Suppressor macrophage (primary cell): ENCODE measurements around the gene TSSK2.
A peak's percentile ranks its signal among the peaks of the same experiment; 100 is the strongest.

Experiments
- DNase-seq, 4 experiments: peaks; one replicate each; pipeline ENCODE4 v3.0.0-alpha.2; 2020 to 2022

Gene TSSK2

DNA sequence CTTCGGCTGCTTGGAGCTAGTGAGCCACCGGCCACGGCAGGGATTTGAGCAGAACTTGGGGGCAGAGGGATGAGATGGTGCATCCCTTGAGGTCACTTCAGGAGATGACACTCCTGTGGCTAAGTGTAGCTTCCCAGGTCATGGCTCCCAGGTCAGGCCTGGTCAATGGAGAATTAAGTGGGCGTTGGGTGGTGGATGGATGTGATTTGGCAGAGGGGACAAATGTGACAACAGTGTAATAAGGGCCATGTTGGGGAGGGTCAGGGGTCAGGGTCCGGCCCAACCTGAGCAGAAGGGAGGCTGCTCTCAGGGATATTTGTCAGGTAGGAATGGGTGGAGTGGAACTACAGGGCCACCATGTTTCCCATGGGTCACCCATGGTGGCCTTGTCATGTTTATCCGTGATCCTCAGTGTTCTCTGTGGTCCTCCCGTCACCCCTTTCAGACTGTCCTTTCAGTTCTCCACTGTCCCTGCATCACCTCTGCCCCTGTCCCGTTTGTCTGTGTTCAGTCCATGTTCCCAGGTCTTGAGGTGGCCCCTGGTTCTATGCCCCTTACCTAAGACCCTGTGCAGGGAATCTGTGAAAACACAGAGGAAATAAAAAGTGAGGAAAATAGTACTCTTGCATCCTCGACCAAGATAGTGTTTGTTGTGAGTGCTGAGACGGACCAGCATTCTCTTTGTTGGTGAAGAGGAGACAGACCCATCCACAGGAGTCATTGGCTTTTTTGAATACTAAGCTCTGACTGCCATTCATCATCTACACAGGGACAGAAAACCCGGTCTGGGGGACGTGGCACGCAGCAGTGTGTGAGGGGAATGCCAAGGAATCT is 41.3 kb downstream of the TSSK2 start:
- DNase-seq = no peak

DNA sequence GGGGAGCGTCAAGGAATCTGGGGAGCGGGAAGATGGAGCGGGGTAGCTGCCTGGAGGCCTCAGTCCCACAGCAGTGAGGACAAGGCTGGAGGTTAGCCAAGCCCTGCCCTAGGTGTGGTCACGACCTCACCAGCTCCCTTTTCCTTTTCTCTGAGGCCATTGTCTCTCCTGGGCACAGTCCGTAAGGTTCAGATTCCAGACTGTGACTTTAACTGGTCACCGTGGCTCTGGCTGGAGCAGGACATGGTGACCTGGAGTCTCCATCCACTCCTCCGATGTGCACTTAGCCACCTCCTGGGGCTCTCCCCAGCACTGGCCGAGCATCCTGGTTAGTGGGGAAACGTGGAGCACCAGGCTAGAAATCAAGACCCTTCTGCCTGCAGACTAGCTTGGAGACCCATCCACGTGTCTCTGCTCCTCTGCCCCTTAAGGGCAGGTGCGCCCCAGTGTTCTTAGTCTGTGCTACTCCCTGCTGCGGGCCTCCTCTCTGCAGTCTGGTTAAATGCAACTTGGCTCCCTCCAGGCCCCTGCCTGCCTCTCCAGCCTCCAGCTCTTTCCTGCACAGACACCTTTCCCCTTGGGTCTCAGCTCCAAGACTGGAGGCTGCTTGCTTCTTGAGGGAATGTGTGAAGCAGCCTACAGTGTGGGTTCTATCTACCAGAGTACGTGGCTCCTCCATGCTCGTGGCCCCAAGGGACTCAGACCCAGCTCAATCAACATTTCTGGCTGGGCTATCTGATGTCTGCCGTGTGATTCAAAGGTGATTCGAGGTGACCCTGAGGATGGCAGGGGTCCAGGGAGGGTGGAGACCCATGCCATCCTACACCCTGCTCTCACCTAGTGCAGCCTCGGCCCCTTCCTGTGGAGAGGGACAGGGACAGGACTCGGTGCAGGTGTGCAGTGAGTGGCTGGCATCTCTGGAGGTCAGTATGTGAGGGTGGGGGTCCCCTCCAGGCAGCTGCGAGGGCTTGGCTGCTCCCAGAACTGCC is 42.2 kb downstream of the TSSK2 start:
- DNase-seq = no peak

DNA sequence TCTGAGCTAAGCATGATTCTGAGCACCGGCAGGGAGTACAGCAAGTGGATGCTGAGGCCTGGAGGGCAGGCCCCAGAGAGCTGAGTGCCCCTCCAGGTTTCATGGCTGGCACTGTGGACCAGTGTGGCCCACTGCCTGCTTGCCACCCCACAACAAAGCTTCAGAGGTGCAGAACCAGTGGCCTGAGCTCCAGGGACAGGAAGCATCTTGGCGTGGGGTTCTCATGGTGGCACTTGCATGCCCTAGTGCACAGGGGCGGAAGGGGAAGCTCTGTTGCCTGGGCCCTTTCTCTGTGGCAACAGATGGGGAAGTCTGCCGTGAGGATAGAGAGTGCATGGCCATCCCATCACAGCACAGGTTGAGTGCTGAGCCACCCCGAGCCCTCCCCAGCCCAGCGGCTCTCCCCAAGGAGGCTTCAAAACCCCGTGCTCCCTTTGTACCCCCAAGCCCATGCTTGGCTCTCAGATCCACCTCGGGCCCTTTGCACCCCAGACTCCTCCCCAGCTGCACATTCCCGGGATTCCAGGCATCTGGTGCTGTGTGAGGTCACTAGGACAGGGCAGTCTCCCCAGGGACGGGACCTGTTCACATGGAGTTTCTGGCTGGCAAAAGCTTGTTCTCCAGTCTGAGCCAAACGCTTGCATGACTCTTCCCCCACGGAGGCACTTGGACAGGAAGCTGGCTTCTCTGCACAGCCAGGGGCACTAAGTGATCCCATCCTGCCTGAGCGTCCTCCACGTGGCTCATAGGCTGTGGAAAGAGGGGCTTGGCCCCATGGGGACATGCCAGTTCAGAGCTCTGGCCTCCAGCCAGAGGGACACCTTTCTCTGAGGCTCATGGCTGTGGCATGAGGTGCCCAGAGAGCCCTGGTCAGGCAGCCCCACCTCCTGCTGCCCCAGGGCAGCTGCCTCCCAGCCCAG is 43.3 kb downstream of the TSSK2 start:
- peak; percentile 66 to 84 (median 78) for DNase-seq

DNA sequence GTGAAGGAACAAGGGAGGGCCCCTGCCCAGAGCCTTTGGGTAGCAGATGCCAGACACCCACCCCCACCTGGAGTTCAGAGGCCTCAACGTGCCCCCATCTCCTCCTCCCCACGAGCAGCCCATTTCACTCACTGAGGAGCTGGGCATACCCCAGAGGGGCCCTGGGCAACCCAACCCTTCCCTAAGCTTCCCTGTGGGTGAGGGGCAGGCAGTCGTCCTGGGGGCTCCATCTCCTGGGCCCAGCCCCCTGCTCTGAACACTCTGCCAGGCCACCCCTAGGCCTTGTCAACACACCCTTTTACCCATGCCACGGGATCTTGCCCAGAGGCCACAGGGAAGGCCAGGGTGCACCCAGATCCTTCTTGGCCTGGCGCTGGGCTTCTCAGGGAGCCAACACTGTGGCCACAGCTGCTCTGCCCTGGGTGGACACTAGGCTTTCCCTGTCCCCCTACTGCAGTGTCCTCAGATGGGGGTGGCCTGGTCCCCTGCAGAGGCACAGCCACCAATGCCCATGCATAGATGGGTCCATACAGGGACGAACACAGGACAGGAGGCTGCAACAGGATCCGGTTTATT is 44.0 kb downstream of the TSSK2 start:
- DNase-seq = no peak

DNA sequence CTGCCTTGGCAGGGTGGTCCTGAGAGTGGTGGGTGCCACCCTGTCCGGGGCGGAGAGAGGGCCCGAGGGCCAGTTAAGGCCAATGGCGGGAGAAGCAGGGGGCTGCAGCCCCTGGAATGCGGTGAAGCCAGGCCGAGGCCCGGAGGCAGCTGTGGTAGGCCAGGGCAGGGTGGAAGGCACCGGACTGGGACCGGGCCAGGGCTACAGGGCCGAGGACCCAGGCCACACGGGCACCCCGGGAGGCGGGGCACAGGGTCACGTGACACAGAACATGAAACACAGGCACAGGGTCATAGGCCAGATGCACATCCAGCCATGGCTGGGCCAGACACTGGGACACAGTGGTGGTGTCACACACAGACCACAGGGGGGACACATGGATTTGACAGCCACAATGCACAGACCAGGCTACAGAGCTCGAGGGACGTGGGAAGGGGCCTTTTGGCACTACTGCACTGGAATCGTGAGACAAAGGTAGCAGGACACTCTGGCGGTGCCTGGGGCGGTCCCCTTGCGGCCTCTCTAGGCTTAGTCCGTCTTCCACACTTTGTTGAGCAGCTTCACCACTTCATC is 44.6 kb downstream of the TSSK2 start:
- DNase-seq = no peak

DNA sequence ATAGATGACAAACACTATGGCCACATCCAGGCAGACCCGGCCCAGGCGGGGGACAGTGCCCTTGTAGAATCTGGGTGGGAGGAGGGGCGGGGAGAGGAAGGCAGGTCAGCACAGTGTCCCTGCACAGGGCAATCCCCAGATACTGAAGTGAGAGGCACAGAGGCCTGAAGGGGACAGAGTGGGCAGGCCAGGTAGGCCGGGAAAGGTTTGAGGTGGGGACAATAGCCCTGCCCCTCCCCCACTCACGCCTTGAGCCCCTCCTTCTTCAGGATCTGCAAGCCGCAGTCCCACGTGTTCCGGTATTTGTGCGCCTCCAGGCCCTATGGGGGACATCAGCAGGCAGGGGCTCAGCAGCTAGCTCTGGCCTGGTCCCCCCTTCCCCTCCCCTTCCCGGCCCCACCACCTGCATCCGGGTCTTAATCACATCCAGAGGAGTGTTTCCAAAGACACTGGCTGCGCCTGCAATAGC is 45.1 kb downstream of the TSSK2 start:
- DNase-seq = no peak

- DNase-seq = no peak
These were observed 45.6 kb downstream of the TSSK2 start for GRCh38 chr22:19176732-19177131.

DNA sequence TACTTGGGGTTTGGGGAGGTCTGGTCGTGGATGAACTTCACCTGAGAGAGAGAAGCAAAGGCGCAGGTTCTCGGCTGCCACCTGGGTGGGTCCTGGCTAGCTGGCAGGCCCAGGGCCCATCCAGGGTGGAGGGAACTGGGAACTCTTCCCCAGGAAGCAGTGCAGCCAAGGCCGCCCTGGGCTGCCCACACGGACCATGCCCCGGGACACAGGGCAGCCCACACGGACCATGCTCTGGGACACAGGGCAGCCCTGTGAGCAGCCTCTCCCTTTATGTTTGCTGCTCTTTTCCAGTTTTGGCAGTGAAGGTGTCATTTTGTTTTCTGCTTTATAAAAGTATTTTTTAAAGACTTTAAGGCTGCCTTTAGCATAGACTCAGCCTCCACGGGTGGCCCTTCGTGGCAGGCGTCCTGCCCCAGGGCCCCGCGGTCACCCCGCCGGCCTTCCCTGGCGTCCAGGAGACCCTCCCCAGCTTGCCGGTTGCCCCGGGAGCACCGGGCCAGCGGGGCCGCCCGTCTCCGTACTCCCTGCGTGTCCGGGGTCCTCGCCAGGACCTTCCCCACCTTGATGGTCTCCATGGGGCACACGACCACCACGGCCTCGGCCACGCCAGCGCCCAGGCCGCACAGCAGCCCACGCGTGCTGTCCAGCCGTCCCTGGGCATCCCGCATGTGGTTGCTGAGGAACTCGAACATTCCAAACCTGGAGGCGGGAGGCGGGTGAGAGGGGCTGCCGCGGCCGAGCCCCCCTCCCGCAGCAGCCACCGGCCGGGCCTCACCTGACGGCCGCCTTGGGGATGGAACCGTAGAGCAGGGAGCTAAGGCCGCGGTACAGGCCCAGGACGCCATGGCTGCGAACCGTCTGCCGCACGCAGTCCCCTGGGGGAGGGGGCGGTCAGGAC is 46.3 kb downstream of the TSSK2 start:
- no peak for DNase-seq

- DNase-seq = peak in 3 of 4 experiments; percentile 33 to 71 (median 49)
These were observed 47.1 kb downstream of the TSSK2 start for GRCh38 chr22:19178065-19178656.

DNA sequence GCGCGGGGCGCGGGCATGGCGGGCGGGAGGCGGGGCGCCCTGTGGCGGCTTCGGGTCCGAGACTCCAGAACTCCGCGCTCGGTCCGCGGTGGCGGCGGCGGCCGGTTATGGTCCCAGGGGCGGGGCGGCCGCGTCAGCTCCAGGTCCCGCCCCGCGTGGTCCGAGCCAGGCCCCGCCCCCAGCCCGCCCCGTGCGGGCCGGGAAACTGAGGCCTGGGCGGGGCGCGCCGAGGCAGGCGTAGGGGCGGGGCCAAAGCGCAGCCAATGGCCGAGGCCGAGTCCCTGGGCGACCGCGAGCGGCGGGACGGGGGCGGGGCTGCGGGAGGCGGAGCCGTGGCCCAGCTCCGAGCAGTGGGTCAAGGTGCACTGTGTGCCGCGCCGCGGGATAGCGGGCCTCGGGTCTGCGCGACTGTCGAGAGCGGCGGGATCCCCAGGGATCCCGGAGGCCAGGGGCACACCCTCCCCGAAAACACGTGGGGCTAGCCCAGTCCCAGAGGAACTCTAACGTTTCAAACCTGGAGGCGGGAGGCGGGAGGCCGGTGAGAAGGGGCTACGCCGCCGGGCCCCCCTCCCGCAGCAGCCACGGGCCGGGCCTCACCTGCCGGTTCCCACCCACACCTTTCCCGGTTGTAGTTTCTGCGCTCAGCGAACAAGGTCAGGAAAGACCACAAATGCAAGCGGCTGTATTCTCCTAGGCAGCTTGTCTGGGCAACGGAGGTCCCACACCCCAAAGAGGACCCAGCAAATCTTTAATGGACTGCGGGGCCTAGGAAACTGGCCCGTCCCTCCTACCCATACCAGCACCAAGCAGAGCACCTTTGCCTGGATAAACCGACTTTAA is 47.8 kb downstream of the TSSK2 start, which contains the start of gene SLC25A1:
Gene SLC25A1 (minus strand): TSS at position 80 of the 840 bp plus-strand sequence. CDS start 63 bp downstream, at position 17.
- peak; percentile 93 to 99 (median 97) for DNase-seq

- DNase-seq = peak; percentile 69 to 90 (median 85)
These were observed 48.5 kb downstream of the TSSK2 start for GRCh38 chr22:19179497-19180048.

DNA sequence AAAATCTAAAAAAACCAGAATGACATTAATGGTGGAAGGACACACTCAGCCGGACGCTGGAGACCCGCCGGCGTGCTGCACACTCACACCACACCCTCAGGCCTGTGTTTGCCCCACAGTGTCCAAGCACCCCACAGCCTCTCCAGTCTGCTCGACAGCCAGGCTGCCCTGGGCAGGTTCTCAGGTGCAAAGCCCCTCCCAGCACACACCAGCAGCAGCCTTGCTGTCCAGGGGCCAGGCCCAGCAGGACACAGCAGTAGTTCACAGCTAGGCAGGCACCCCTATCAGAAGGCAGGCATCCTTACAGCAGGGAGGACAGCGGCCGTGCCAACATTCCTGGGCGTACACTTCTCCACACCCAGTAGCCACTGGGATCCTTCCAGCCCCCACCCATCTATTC is 49.1 kb downstream of the TSSK2 start:
- DNase-seq = no peak

- no peak for DNase-seq
These were observed 49.8 kb downstream of the TSSK2 start for GRCh38 chr22:19180740-19181410.

DNA sequence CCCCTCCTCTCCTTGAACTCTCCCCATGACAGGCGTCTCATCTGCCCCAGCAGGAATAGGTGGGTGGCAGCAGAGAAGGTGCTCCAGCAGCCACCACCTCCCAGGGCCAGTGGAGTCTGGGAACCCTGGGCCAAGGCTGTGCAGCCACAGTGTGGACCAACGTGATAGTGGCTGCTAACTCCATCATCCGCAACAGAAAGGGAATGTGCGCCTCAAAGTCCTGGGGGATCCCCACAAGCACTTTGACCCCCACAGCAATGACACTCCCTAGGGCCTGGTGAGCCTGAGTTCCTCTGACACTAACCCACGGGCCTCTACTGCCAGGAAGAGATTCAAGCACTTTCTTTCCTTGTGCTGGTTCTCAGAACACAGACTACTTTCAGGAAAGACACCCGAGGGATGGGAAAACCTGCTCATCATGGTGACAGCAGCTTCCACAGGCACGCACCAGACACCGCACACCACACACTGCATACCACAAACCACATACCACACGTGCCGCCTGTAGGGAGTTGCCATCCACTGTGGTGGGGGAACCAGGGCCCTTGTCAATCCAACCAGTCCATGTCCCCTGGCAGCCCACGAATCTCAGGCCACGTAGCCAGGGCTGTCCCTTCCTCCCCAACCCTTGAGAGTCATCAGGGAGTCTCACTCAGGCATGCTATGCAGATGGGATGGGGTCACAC is 50.8 kb downstream of the TSSK2 start:
- DNase-seq = no peak
